ENCODE data around the gene MAN1B1. TPM values are rescaled to one million over a fixed set of nuclear protein-coding genes. Genes with fewer than 3 reads are reported as not detected.

The MAN1B1 gene
- total RNA-seq, 4 donors from 2014 or later = 26.1 to 30.2 (median 29.3) TPM

DNA sequence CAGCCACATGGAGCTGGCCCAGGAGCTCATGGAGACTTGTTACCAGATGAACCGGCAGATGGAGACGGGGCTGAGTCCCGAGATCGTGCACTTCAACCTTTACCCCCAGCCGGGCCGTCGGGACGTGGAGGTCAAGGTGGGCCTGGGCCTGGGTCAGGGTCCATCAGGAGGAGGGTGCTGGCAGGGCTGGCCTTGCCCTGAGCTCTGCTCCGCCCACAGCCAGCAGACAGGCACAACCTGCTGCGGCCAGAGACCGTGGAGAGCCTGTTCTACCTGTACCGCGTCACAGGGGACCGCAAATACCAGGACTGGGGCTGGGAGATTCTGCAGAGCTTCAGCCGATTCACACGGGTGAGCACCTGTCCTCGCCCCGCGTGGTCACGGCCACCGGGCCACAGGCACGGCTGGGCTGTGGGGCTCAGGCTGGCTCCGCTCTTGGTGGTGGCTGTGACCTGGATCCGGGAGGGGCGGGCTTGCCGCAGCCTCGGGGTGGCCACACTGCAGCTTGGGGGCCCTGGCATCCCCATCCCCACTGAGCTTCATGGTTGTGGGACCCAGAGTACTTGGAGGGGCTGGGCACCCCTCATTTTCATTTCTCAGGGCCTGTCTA, 20.6 kb downstream of the MAN1B1 start:
- H3K4me3 ChIP-seq = no peak overlapping the region
- no peak for ATAC-seq
- peaks cover 0 to 100% of the 10 kb centered on the region in 2 donors for H3K36me3 ChIP-seq
- H3K27ac ChIP-seq = no peak overlapping the region
- TF ChIP-seq, protein P1, sequence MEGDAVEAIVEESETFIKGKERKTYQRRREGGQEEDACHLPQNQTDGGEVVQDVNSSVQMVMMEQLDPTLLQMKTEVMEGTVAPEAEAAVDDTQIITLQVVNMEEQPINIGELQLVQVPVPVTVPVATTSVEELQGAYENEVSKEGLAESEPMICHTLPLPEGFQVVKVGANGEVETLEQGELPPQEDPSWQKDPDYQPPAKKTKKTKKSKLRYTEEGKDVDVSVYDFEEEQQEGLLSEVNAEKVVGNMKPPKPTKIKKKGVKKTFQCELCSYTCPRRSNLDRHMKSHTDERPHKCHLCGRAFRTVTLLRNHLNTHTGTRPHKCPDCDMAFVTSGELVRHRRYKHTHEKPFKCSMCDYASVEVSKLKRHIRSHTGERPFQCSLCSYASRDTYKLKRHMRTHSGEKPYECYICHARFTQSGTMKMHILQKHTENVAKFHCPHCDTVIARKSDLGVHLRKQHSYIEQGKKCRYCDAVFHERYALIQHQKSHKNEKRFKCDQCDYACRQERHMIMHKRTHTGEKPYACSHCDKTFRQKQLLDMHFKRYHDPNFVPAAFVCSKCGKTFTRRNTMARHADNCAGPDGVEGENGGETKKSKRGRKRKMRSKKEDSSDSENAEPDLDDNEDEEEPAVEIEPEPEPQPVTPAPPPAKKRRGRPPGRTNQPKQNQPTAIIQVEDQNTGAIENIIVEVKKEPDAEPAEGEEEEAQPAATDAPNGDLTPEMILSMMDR (IDR thresholded peaks at IDR 0.05) = no peak
- TF ChIP-seq EP300 (IDR thresholded peaks at IDR 0.05) (no peak), POLR2A (IDR thresholded peaks at IDR 0.05) (no peak), POLR2AphosphoS5 (IDR thresholded peaks at IDR 0.05) (no peak)
- no peaks in the 10 kb centered on the region for H3K9me3 ChIP-seq
- no CpG with 5 or more reads among the region's 27 CpGs for WGBS, 2 donors (ENCODE audit: low coverage in 1 of 2)
- no peaks in the 10 kb centered on the region for H3K27me3 ChIP-seq
- H3K4me1 ChIP-seq = no peaks in the 10 kb centered on the region

- H3K9me3 ChIP-seq = no peaks in the 10 kb centered on the region
- no CpG with 5 or more reads among the region's 17 CpGs for WGBS, 2 donors (ENCODE audit: low coverage in 1 of 2)
- peaks cover 0 to 3% (median 0%) of the 10 kb centered on the region in 3 donors for H3K4me1 ChIP-seq
- ATAC-seq = no peak
- no peaks in the 10 kb centered on the region for H3K27me3 ChIP-seq
- no peak overlapping the region for H3K27ac ChIP-seq
- TF ChIP-seq POLR2A (IDR thresholded peaks at IDR 0.05) (no peak), EP300 (IDR thresholded peaks at IDR 0.05) (no peak), POLR2AphosphoS5 (IDR thresholded peaks at IDR 0.05) (no peak)
- TF ChIP-seq, protein P1 (IDR thresholded peaks at IDR 0.05) = no peak
- peaks cover 0 to 100% of the 10 kb centered on the region in 2 donors for H3K36me3 ChIP-seq
- no peak overlapping the region for H3K4me3 ChIP-seq
Measured at GRCh38 chr9:137107982-137108381, 21.2 kb downstream of the MAN1B1 start.

GRCh38 chr9:137108608-137109249, 21.9 kb downstream of the MAN1B1 start:
- Histone ChIP-seq H3K36me3 (peaks cover 0 to 97% of the 10 kb centered on the region in 2 donors), H3K4me3 (no peak overlapping the region), H3K27ac (no peak overlapping the region), H3K9me3 (no peaks in the 10 kb centered on the region), H3K4me1 (peaks cover 0 to 10% (median 5%) of the 10 kb centered on the region in 3 donors), H3K27me3 (no peaks in the 10 kb centered on the region)
- WGBS, 2 donors (ENCODE audit: low coverage in 1 of 2) = 100% methylated on average over 1 of the region's 29 CpGs; no CpG with 5 or more reads in 1 of the 2 donors
- ATAC-seq = no peak
- TF ChIP-seq EP300 (IDR thresholded peaks at IDR 0.05) = no peak
- TF ChIP-seq, protein P1 (IDR thresholded peaks at IDR 0.05) = no peak
- no peak for TF ChIP-seq POLR2AphosphoS5 (IDR thresholded peaks at IDR 0.05)
- no peak for TF ChIP-seq POLR2A (IDR thresholded peaks at IDR 0.05)

- no peak for ATAC-seq
- H3K9me3 ChIP-seq = no peaks in the 10 kb centered on the region
- H3K4me3 ChIP-seq = no peak overlapping the region
- H3K27me3 ChIP-seq = no peaks in the 10 kb centered on the region
- H3K27ac ChIP-seq = no peak overlapping the region
- H3K4me1 ChIP-seq = peaks cover 0 to 12% (median 6%) of the 10 kb centered on the region in 3 donors
- peaks cover 0 to 89% of the 10 kb centered on the region in 2 donors for H3K36me3 ChIP-seq
- TF ChIP-seq, protein P1 (IDR thresholded peaks at IDR 0.05) = no peak
- TF ChIP-seq POLR2AphosphoS5 (IDR thresholded peaks at IDR 0.05) = no peak
- no peak for TF ChIP-seq EP300 (IDR thresholded peaks at IDR 0.05)
- no peak for TF ChIP-seq POLR2A (IDR thresholded peaks at IDR 0.05)
- WGBS, 2 donors (ENCODE audit: low coverage in 1 of 2) = 48 to 81% methylated on average over 5 of the region's 34 CpGs
Measured at GRCh38 chr9:137109250-137110146, 22.7 kb downstream of the MAN1B1 start.
